ENCODE measurements around the gene LRIG1.

Gene LRIG1

GRCh38 chr3:66475386-66476020 is 25.3 kb downstream of the LRIG1 start:
- peaks cover 10% of the 10 kb centered on the region for H3K9me3 Mint-ChIP-seq
- peaks cover 26% of the 10 kb centered on the region for H3K4me1 Mint-ChIP-seq (ENCODE audit: low read depth)
- no peak overlapping the region for H3K27ac Mint-ChIP-seq
- H3K4me3 Mint-ChIP-seq, result no peak overlapping the region
- H3K36me3 Mint-ChIP-seq (ENCODE audit: low read depth), result peaks cover 17% of the 10 kb centered on the region
- no peaks in the 10 kb centered on the region for H3K27me3 Mint-ChIP-seq (ENCODE audit: low read depth)

GRCh38 chr3:66473692-66474091 is 27.1 kb downstream of the LRIG1 start:
- Mint-ChIP-seq H3K27ac (peak overlapping the region; percentile 96), H3K9me3 (no peaks in the 10 kb centered on the region), H3K4me3 (peak overlapping the region; percentile 79), H3K36me3 (ENCODE audit: low read depth) (peaks cover 13% of the 10 kb centered on the region), H3K4me1 (ENCODE audit: low read depth) (peaks cover 24% of the 10 kb centered on the region), H3K27me3 (ENCODE audit: low read depth) (no peaks in the 10 kb centered on the region)

- peaks cover 27% of the 10 kb centered on the region for H3K4me1 Mint-ChIP-seq (ENCODE audit: low read depth)
- H3K27me3 Mint-ChIP-seq (ENCODE audit: low read depth), result no peaks in the 10 kb centered on the region
- peak overlapping the region; percentile 96 for H3K27ac Mint-ChIP-seq
- H3K4me3 Mint-ChIP-seq, result peak overlapping the region; percentile 79
- peaks cover 13% of the 10 kb centered on the region for H3K36me3 Mint-ChIP-seq (ENCODE audit: low read depth)
- no peaks in the 10 kb centered on the region for H3K9me3 Mint-ChIP-seq
Measured at GRCh38 chr3:66473181-66473580, 27.6 kb downstream of the LRIG1 start.

GRCh38 chr3:66472313-66473134 is 28.3 kb downstream of the LRIG1 start:
- H3K9me3 Mint-ChIP-seq, result no peaks in the 10 kb centered on the region
- no peaks in the 10 kb centered on the region for H3K27me3 Mint-ChIP-seq (ENCODE audit: low read depth)
- peaks cover 12% of the 10 kb centered on the region for H3K36me3 Mint-ChIP-seq (ENCODE audit: low read depth)
- peak overlapping the region; percentile 96 for H3K27ac Mint-ChIP-seq
- peaks cover 33% of the 10 kb centered on the region for H3K4me1 Mint-ChIP-seq (ENCODE audit: low read depth)
- H3K4me3 Mint-ChIP-seq, result peak overlapping the region; percentile 79

GRCh38 chr3:66470956-66471686 is 29.7 kb downstream of the LRIG1 start:
- Mint-ChIP-seq H3K36me3 (ENCODE audit: low read depth) (peaks cover 7% of the 10 kb centered on the region), H3K9me3 (no peaks in the 10 kb centered on the region), H3K4me3 (no peak overlapping the region), H3K27ac (peak overlapping the region; percentile 36), H3K4me1 (ENCODE audit: low read depth) (peaks cover 36% of the 10 kb centered on the region), H3K27me3 (ENCODE audit: low read depth) (no peaks in the 10 kb centered on the region)

- peak overlapping the region; percentile 10 for H3K27ac Mint-ChIP-seq
- peaks cover 7% of the 10 kb centered on the region for H3K36me3 Mint-ChIP-seq (ENCODE audit: low read depth)
- no peaks in the 10 kb centered on the region for H3K9me3 Mint-ChIP-seq
- peaks cover 38% of the 10 kb centered on the region for H3K4me1 Mint-ChIP-seq (ENCODE audit: low read depth)
- peak overlapping the region; percentile 0 for H3K4me3 Mint-ChIP-seq
- H3K27me3 Mint-ChIP-seq (ENCODE audit: low read depth), result no peaks in the 10 kb centered on the region
Measured at GRCh38 chr3:66470285-66470684, 30.5 kb downstream of the LRIG1 start.

DNA sequence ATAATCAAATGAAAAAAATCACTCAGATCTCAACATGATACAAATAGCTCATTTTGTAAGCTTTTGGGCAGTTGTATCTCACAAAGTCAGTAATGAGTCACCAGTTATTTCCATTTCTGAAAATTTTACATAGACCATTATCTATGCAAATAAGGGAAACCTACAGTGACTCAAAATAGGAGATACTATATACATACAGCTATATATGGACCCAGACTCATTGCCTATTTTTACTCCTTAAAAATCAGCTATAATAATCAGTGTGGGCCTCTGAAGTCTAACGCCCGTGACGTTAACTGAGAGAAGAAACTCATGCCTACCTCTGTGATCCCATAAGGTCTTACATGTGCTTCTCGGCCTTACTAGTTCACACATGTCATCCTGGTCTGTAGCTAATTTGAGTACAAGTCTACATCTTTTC is 31.6 kb downstream of the LRIG1 start:
- no peaks in the 10 kb centered on the region for H3K9me3 Mint-ChIP-seq
- H3K36me3 Mint-ChIP-seq (ENCODE audit: low read depth), result peaks cover 7% of the 10 kb centered on the region
- H3K27me3 Mint-ChIP-seq (ENCODE audit: low read depth), result no peaks in the 10 kb centered on the region
- H3K27ac Mint-ChIP-seq, result peak overlapping the region; percentile 38
- peak overlapping the region; percentile 16 for H3K4me3 Mint-ChIP-seq
- H3K4me1 Mint-ChIP-seq (ENCODE audit: low read depth), result peaks cover 38% of the 10 kb centered on the region

GRCh38 chr3:66467996-66468735 is 32.7 kb downstream of the LRIG1 start:
- H3K9me3 Mint-ChIP-seq, result no peaks in the 10 kb centered on the region
- peaks cover 43% of the 10 kb centered on the region for H3K4me1 Mint-ChIP-seq (ENCODE audit: low read depth)
- H3K36me3 Mint-ChIP-seq (ENCODE audit: low read depth), result peaks cover 7% of the 10 kb centered on the region
- no peak overlapping the region for H3K4me3 Mint-ChIP-seq
- no peak overlapping the region for H3K27ac Mint-ChIP-seq
- no peaks in the 10 kb centered on the region for H3K27me3 Mint-ChIP-seq (ENCODE audit: low read depth)

DNA sequence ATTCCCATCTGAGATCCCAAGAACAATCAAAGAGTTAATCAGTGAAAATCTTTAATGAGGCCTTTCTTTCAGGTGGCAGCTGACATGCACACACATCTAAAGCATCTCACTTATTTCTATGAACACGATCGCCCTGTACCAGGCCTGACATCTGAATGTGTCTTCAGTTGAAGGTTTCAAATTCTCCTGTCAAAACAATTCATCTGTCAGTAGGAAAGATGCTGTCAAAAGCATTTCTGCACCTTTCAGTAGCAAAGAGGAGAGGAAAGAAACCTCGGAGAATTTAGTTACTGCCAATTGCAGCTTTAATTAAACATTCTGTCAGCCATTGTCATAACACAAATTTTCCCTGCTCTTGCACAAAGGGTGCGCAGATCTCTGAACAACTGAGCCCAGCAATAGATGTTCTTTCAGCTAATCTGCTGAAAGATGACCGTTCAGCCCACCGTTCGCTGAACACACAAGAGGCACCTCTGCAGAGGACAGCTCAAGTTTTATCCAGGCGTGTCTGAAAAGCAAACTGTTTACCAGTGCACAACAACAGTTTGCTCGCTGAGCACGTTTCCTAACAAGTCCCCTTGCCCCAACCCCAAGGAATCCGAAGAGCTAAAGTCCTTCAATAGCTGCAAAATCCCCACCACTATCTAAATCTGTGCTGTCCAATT is 34.1 kb downstream of the LRIG1 start:
- H3K9me3 Mint-ChIP-seq, result no peaks in the 10 kb centered on the region
- no peak overlapping the region for H3K4me3 Mint-ChIP-seq
- peaks cover 43% of the 10 kb centered on the region for H3K4me1 Mint-ChIP-seq (ENCODE audit: low read depth)
- H3K27me3 Mint-ChIP-seq (ENCODE audit: low read depth), result no peaks in the 10 kb centered on the region
- H3K36me3 Mint-ChIP-seq (ENCODE audit: low read depth), result peaks cover 11% of the 10 kb centered on the region
- H3K27ac Mint-ChIP-seq, result no peak overlapping the region

DNA sequence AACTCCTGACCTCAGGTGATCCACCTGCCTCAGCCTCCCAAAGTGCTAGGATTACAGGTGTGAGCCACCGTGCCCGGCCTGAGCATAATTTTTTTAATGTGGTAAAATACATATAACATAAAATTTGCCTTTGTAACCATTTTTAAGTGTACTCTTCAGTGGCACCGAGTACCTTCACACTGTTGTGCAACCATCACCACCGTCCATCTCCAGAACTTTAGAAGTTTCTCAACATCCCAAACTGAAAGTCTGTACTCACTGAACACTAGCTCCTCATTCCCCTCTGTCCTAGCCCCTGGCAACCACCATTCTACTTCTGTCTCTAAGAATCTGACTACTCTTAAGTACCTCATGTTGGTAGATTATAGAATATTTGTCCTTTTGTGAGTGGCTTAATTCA is 35.2 kb downstream of the LRIG1 start:
- H3K36me3 Mint-ChIP-seq (ENCODE audit: low read depth), result peaks cover 14% of the 10 kb centered on the region
- no peak overlapping the region for H3K4me3 Mint-ChIP-seq
- H3K27me3 Mint-ChIP-seq (ENCODE audit: low read depth), result no peaks in the 10 kb centered on the region
- H3K4me1 Mint-ChIP-seq (ENCODE audit: low read depth), result peaks cover 38% of the 10 kb centered on the region
- no peaks in the 10 kb centered on the region for H3K9me3 Mint-ChIP-seq
- H3K27ac Mint-ChIP-seq, result no peak overlapping the region

- Mint-ChIP-seq H3K4me1 (ENCODE audit: low read depth) (peaks cover 35% of the 10 kb centered on the region), H3K27ac (no peak overlapping the region), H3K27me3 (ENCODE audit: low read depth) (no peaks in the 10 kb centered on the region), H3K9me3 (no peaks in the 10 kb centered on the region), H3K36me3 (ENCODE audit: low read depth) (peaks cover 15% of the 10 kb centered on the region), H3K4me3 (no peak overlapping the region)
Measured at GRCh38 chr3:66465034-66465433, 35.8 kb downstream of the LRIG1 start.

DNA sequence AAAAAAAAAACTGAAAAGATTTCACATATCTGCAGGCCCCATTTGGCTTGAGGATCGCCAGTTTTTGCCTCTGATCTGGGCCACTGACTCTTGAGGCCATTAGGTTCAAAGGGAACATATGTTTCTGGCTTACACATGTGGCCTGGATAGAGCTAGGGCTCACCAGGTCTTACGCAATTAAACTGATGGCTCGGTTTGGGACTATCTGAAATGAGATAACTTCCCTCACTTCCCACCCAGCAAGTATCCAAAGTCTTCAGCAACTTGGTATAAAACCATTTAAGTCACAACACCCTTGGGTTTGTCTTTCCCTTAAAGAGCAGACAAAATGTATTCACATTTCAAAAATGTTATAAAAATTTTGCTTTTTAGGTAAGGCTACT is 36.3 kb downstream of the LRIG1 start:
- H3K36me3 Mint-ChIP-seq (ENCODE audit: low read depth), result peaks cover 15% of the 10 kb centered on the region
- no peak overlapping the region for H3K27ac Mint-ChIP-seq

GRCh38 chr3:66463730-66464511 is 36.9 kb downstream of the LRIG1 start:
- Mint-ChIP-seq H3K9me3 (no peaks in the 10 kb centered on the region), H3K27ac (no peak overlapping the region), H3K4me3 (no peak overlapping the region), H3K4me1 (ENCODE audit: low read depth) (peaks cover 24% of the 10 kb centered on the region), H3K36me3 (ENCODE audit: low read depth) (peaks cover 16% of the 10 kb centered on the region), H3K27me3 (ENCODE audit: low read depth) (no peaks in the 10 kb centered on the region)

More for the DNA sequence above, 36.3 kb downstream of the LRIG1 start:
- no peaks in the 10 kb centered on the region for H3K27me3 Mint-ChIP-seq (ENCODE audit: low read depth)
- no peak overlapping the region for H3K4me3 Mint-ChIP-seq
- peaks cover 30% of the 10 kb centered on the region for H3K4me1 Mint-ChIP-seq (ENCODE audit: low read depth)
- H3K9me3 Mint-ChIP-seq, result no peaks in the 10 kb centered on the region
